ENCODE results near the gene GLI1. TPM values are rescaled to one million over a fixed set of nuclear protein-coding genes. Genes with fewer than 3 reads are reported as not detected.
A peak's percentile ranks its signal among the peaks of the same experiment; 100 is the strongest.

GLI1 gene
- total and polyA plus RNA-seq, 8 donors, result 1.9 to 38.3 (median 30.0) TPM

GRCh38 chr12:57428965-57429364 lies 30.6 kb upstream of the GLI1 start:
- Histone ChIP-seq H3K36me3 (peaks cover 0 to 12% of the 10 kb centered on the region in 2 donors), H3K27ac (peak overlapping the region in 1 of 2 donors; percentile 88), H3K27me3 (no peaks in the 10 kb centered on the region), H3K9me3 (no peaks in the 10 kb centered on the region), H3K4me1 (peaks cover 0 to 19% of the 10 kb centered on the region in 2 donors), H3K4me3 (peak overlapping the region in 1 of 2 donors; percentile 65)
- TF ChIP-seq, protein P1, sequence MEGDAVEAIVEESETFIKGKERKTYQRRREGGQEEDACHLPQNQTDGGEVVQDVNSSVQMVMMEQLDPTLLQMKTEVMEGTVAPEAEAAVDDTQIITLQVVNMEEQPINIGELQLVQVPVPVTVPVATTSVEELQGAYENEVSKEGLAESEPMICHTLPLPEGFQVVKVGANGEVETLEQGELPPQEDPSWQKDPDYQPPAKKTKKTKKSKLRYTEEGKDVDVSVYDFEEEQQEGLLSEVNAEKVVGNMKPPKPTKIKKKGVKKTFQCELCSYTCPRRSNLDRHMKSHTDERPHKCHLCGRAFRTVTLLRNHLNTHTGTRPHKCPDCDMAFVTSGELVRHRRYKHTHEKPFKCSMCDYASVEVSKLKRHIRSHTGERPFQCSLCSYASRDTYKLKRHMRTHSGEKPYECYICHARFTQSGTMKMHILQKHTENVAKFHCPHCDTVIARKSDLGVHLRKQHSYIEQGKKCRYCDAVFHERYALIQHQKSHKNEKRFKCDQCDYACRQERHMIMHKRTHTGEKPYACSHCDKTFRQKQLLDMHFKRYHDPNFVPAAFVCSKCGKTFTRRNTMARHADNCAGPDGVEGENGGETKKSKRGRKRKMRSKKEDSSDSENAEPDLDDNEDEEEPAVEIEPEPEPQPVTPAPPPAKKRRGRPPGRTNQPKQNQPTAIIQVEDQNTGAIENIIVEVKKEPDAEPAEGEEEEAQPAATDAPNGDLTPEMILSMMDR (IDR thresholded peaks at IDR 0.05), result no peak
- intact Hi-C loops (cut with DNase I), result no loop called here
- no peak for DNase-seq
- ATAC-seq, result no peak

GRCh38 chr12:57429473-57430111 lies 30.0 kb upstream of the GLI1 start:
- TF ChIP-seq, protein P1 (IDR thresholded peaks at IDR 0.05), result no peak
- DNase-seq, result no peak
- H3K27me3 ChIP-seq, result no peaks in the 10 kb centered on the region
- intact Hi-C loops (cut with DNase I), result no loop called here
- peaks cover 0 to 12% of the 10 kb centered on the region in 2 donors for H3K36me3 ChIP-seq
- peak overlapping the region; percentile 84 to 88 for H3K27ac ChIP-seq
- peaks cover 0 to 19% of the 10 kb centered on the region in 2 donors for H3K4me1 ChIP-seq
- H3K9me3 ChIP-seq, result no peaks in the 10 kb centered on the region
- ATAC-seq, result no peak
- H3K4me3 ChIP-seq, result peak overlapping the region; percentile 61 to 65

DNA sequence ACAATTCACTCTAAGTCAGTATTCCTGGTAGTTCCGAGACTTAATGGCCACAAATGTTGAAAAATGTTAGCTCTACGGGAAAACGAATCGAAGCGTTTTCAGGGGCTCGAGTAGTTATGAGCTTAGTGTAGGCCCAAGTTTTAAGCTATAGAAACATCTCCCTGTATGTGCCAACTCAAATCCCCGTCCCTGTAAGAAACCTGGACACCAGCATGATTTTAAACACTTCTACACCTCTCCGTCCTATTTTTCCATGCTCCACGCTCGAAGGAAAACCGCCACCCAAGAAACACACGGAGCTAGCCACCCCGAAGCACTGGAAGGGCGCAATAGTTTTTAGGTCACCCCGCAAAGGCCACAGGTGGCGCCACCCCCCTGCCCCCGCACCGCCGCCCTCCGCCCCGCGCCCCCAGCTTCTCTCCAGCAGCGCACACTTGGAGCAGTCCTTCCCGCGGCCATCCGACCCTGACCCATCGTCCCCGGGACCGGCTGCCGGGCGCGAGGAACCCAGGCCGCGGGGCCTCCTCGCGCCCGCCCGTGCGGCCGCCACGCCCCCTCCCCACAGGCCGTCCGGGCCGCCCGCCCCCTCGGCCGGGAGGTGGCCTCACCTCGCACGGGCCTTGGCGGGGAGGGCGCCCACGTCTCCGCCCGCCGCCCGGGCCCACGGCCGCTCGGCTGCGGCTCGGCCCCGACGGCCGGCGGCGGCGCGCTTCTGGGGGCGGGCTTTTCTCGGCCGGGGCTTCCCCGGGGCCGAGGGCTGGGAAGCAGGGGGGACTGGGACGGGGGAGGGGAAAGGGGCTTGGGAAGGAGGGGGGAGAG lies 29.3 kb upstream of the GLI1 start:
- ATAC-seq, result peak; percentile 70
- H3K4me3 ChIP-seq, result peak overlapping the region; percentile 61 to 65
- H3K27me3 ChIP-seq, result no peaks in the 10 kb centered on the region
- H3K36me3 ChIP-seq, result peaks cover 0 to 8% of the 10 kb centered on the region in 2 donors
- no peaks in the 10 kb centered on the region for H3K9me3 ChIP-seq
- peaks cover 0 to 19% of the 10 kb centered on the region in 2 donors for H3K4me1 ChIP-seq
- peak; percentile 33 to 90 (median 46) for DNase-seq
- peak overlapping the region; percentile 84 to 88 for H3K27ac ChIP-seq
- intact Hi-C loops (cut with DNase I), result no loop called here
- TF ChIP-seq, protein P1 (IDR thresholded peaks at IDR 0.05), result no peak

DNA sequence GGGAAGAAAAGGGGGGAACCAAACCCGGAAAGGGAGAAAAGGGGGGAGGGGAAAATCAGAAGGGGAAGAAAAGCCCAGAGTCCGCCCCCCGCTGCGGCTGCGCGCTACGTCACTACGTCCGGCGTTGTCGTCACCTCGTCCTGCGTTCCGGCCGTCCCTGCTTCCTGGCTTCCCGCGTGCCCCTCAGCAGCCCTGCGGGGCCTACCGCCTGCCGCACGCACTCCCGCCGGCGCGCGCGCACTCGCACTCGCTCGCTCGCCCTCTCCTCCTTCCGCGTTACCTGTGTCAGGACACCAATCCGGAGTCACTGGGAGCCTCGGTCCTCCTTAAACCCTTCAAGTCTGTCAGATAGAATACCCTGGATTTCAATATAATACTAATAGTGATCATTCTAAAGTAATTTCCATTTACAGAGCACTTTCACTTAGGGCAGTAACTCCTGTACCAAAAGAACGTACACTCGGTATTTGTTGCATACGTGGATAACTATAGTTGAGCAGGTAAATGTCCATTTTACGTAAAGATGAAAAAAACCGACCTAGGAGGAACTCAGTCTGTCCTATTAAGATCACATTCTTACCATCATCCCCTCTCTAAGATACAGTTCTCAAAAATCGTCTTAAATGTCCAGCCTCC lies 28.5 kb upstream of the GLI1 start, which contains the start of gene R3HDM2:
Gene R3HDM2 (minus strand): TSS at position 113 of the 636 bp plus-strand sequence. CDS start 120,615 bp downstream, outside the sequence.
- TF ChIP-seq, protein P1 (IDR thresholded peaks at IDR 0.05), result no peak
- intact Hi-C loops (cut with DNase I), result no loop called here
- H3K9me3 ChIP-seq, result no peaks in the 10 kb centered on the region
- peak within 1 kb of the TSS; percentile 61 to 65 for H3K4me3 ChIP-seq
- ATAC-seq (peak; percentile 98), DNase-seq (peak; percentile 94 to 99 (median 97))
- H3K27me3 ChIP-seq, result no peaks in the 10 kb centered on the region
- peaks cover 0 to under 1% of the 10 kb centered on the region in 2 donors for H3K36me3 ChIP-seq
- peaks cover 0 to 19% of the 10 kb centered on the region in 2 donors for H3K4me1 ChIP-seq
- peak within 1 kb of the TSS; percentile 84 to 88 for H3K27ac ChIP-seq

Measured in left lung (tissue), 10 donors.